Renal pelvis (tissue), 4 donors: ENCODE data around the gene PRSS53. TPM values are rescaled to one million over a fixed set of nuclear protein-coding genes. Genes with fewer than 3 reads are reported as not detected.

Experiments
- DNase-seq: peaks from one replicate; pipeline ENCODE4 v3.0.0-alpha.2; 2013
- polyA plus RNA-seq, 3 donors: library from polyadenylated mRNA; unstranded; fragments of 120-200 nt; gene quantifications; one replicate each; pipeline ENCODE4 v1.2.1, GENCODE V29; 2013; ENCODE audit not compliant: insufficient read length in 3 of 3

PRSS53 gene
- polyA plus RNA-seq, 3 donors, result 1.0 to 2.0 (median 1.3) TPM

DNA sequence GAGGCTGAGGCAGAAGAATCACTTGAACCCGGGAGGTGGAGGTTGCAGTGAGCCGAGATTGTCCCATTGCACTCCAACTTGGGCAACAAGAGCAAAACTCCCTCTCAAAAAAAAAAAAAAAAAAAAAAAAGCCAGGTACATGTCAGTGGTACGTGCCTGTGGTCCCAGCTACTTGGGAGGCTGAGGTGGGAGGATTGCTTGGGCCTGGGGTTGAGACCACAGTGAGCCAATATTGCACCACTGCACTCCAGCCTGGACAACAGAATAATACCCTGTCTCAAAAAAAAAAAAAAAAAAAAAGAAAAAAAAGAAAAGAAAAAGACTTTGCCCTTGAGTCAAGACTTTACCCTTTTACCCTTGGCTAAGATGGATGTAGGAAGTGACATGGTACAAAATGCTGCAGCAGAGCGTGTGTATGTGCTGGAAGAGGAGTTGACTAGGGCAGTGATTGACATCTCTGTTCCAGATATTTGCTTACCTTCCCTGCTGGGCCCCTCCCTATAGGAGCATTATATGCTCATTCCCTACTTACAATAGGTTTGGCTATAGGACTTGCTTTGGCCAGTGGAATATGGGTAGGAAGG, 44.8 kb downstream of the PRSS53 start:
- no peak for DNase-seq

- DNase-seq, result no peak
Measured at GRCh38 chr16:31043352-31043751, 45.4 kb downstream of the PRSS53 start.

DNA sequence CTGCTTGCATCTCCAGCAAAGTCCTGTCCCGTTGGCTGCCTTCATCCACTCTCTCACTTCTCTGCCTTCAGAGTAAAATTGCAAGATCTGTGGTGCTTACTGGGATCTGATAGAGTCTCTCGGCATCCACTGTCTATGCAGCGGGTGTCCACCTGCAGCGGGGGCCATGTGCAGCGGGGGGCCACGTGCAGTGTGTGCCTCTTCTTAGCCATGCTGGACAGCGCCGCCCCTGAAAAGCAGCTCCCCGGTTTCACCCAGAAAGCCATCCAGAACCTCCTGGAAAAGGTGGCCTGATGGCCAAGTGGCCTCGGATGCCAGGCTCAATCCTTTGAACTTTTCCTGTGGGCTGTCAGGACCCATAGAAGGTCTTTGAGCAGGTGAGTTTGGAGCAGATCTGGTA, 45.9 kb downstream of the PRSS53 start:
- no peak for DNase-seq

- no peak for DNase-seq
Measured at GRCh38 chr16:31038993-31039392, 49.8 kb downstream of the PRSS53 start.

- no peak for DNase-seq
Measured at GRCh38 chr16:31036691-31037090, 52.1 kb downstream of the PRSS53 start.

DNA sequence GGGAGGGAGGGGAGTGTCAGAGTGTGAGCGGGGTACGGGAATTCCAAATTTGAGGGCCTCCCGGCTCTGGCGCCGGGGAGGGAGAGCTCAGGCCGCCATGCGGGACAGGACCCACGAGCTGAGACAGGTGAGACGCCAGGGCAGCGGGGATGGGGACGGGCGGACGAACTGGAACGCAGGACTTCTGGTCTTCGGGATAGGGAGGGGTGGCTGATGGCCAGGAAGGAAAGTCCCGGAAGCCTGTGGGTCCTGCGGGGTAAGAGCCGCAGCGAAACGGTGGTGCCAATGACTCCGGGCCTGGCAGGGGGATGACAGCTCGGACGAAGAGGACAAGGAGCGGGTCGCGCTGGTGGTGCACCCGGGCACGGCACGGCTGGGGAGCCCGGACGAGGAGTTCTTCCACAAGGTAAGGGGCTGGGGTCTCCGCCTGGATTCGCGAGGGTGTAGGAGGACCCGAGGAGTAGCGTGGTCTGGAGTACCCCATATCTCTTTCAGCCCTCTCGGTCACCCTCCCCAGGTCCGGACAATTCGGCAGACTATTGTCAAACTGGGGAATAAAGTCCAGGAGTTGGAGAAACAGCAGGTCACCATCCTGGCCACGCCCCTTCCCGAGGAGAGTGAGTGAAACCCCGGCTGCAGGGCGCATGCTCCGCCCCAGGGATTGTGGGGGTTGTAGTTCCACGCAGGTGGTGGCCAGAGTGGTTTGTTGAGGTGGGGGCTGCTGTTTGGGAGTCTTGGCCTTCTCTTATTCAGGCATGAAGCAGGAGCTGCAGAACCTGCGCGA, 54.8 kb downstream of the PRSS53 start:
- peak; percentile 76 for DNase-seq

Other genes with a start within 250 kb of the PRSS53 start
- gene BCL7C, start 194.9 kb downstream of the PRSS53 start, polyA plus RNA-seq, result 10 to 100 TPM; 43.7 to 52.6 (median 44.6) TPM
- gene CTF1, start 192.3 kb downstream of the PRSS53 start, polyA plus RNA-seq, result 1 to 10 TPM; 7.5 to 8.4 (median 7.7) TPM
- 10 to 100 TPM; 32.2 to 35.4 (median 34.8) TPM for gene FBXL19, start 165.4 kb downstream of the PRSS53 start, polyA plus RNA-seq
- 10 to 100 TPM; 21.7 to 23.4 (median 23.3) TPM for gene ORAI3, start 139.9 kb downstream of the PRSS53 start, polyA plus RNA-seq
- gene SETD1A, start 131.2 kb downstream of the PRSS53 start, polyA plus RNA-seq, result 10 to 100 TPM; 18.7 to 22.6 (median 20.2) TPM
- 10 to 100 TPM in 2 of 3 donors, 1 to 10 TPM in 1; 8.1 to 10.9 (median 10.8) TPM for gene HSD3B7, start 103.7 kb downstream of the PRSS53 start, polyA plus RNA-seq
- 1 to 10 TPM; 1.2 to 2.2 (median 1.7) TPM for gene STX1B, start 78.3 kb downstream of the PRSS53 start, polyA plus RNA-seq
- 10 to 100 TPM; 38.4 to 47.3 (median 45.4) TPM for gene STX4, start 55.4 kb downstream of the PRSS53 start, polyA plus RNA-seq
- gene ZNF668, start 14.7 kb downstream of the PRSS53 start, polyA plus RNA-seq, result 1 to 10 TPM; 5.7 to 7.6 (median 6.4) TPM
- 10 to 100 TPM; 13.2 to 19.0 (median 14.5) TPM for gene ZNF646, start 14.5 kb downstream of the PRSS53 start, polyA plus RNA-seq
- gene VKORC1, start 5.9 kb upstream of the PRSS53 start, polyA plus RNA-seq, result 10 to 100 TPM; 64.6 to 86.1 (median 72.4) TPM
- gene BCKDK, start 19.4 kb upstream of the PRSS53 start, polyA plus RNA-seq, result 10 to 100 TPM; 40.4 to 47.7 (median 41.6) TPM
- 10 to 100 TPM; 66.4 to 80.5 (median 75.9) TPM for gene KAT8, start 28.7 kb upstream of the PRSS53 start, polyA plus RNA-seq
- gene PRSS8, start 46.8 kb upstream of the PRSS53 start, polyA plus RNA-seq, result 10 to 100 TPM; 74.4 to 91.2 (median 75.3) TPM
- gene PRSS36, start 61.1 kb upstream of the PRSS53 start, polyA plus RNA-seq, result 1 to 10 TPM; 1.4 to 2.0 (median 1.7) TPM
- 100 to 1,000 TPM; 689 to 914 (median 729) TPM for gene FUS, start 91.2 kb upstream of the PRSS53 start, polyA plus RNA-seq
- 10 to 100 TPM; 10.3 to 13.1 (median 12.4) TPM for gene PYCARD, start 113.8 kb upstream of the PRSS53 start, polyA plus RNA-seq
- gene TRIM72, start 125.2 kb upstream of the PRSS53 start, polyA plus RNA-seq, result under 1 TPM; 0.07 to 0.28 (median 0.18) TPM
- not detected for gene PYDC1, start 128.2 kb upstream of the PRSS53 start, polyA plus RNA-seq
- gene ITGAM, start 171.0 kb upstream of the PRSS53 start, polyA plus RNA-seq, result 1 to 10 TPM; 1.7 to 2.6 (median 2.2) TPM